CD4-positive, alpha-beta T cell treated with Interferon alpha-2 for 1 hour (primary cell): ENCODE results near the gene RPS6KC1.

Experiments used
- DNase-seq, 2 donors: peaks; one replicate each; pipeline ENCODE4 v3.0.0-alpha.2; 2020 to 2022

Gene RPS6KC1

DNA sequence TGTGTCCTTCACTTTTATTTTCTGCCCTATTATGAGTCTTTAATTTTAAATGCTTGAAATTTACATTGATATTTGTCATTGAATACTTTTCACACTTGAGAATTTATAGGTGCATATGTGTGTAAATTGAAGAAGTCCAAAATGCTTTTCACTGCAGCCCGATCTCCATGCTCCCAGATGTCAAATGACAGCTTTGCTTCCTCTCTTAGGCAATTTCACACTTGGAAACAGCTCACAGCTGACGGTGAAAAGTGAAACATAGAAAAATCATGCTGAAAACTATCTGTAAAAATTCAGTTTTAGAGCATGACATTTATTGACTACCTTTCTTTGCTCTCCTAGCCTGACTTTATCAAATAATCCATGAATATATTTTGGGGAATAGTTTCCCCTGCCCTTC, 196.0 kb downstream of the RPS6KC1 start:
- no peak for DNase-seq

DNA sequence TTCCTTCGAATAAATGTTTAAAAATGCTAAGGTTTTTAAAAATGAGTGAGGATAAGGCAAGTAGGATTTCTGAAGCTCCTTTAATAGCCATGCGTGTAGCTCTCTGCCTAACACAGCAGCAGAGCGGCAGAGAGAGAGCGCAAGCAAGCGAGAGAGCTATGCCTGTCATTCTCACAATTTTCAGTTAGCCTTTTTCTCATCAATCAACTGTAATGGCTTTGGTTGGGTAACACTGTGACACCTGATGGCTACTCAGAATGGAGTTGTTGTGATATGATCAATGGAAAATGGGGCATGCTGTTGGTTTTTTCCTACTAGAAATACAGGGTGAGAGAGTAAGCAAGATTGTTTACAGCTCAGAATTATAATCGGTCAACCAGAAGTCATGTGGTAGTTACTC, 198.4 kb downstream of the RPS6KC1 start:
- DNase-seq: no peak

DNA sequence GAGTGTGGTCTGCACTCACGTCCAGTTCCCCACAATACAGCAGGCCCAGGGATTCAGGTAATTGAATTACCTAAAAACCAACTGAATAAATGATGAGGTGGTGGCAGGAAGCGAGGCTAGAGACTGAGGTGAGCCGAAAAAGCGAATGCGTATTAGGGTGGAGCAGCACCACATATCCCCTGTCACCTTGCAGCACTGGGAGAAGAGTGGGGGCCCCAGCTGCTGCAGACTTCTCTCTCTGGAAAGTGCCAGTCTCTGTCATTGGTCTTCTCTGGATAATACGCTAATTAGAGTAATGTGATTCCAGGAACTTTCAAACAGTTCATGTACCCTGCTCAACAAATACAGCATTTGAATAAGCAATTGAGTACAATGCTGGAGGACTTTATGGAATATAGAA, 199.0 kb downstream of the RPS6KC1 start:
- DNase-seq: no peak

DNA sequence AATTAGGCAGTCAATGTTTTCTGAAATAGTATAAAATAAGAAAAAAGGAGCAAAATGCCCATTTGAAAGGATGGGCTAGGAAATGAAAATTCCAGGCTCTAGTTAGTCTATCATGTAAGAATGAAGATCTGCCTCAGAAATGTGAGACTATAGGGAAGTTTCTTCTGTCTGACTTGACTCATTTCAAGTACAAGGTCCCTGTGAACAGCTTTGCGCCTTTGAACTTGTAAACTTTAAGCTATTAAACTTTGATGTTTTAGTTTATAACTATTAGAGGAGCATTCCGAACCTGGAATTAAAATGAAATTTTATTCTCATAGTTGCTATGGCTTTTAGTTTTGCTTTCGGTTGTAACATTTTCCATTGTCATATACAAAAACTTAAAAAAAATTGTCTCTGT, 199.4 kb downstream of the RPS6KC1 start:
- DNase-seq: no peak

DNA sequence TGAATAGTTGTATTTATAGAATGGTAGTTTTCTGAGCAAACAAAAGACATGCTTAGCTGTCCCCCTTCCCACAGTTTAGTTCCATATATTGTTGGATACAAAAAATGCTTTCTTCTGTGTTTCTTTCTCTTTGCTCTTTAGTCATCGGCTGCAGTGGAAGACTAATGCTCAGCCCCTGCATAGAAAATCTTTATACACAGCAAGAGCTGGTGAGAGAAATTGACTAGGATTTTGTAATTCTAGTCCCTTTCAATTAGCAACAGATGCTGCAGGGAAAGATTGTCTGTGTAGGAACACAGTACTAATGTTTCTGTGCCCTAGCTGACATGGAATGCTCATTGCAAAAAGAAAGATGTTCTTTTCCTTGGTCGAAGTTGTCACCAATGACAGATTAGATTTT, 200.9 kb downstream of the RPS6KC1 start:
- no peak for DNase-seq

DNA sequence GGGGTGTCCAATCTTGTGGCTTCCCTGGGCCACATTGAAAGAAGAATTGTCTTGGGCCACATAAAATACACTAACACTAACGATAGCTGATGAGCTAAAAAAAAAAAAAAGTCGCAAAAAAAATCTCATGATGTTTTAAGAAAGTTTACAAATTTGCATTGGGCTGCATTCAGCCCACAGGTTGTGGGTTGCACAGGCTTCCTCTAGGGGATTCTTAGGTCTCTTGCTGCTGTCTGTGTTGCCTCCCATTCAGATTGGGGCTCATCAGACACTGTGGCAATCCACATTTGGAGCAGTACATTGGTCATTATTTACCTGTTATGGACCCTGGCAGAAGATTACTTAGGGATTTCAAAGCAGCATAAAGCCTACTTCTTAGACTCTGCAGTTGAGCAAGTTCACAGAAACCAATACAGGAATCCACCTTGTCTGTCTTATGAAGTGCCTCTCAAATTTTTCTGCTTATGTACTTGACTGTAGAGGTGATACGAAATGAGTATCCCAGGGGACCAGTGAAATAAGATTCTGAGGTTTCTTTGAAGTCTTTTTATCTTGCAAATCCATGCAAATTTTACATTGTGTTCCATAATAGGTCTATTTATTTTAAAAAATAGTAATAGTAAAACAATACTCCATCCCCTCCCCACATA, 205.5 kb downstream of the RPS6KC1 start:
- no peak for DNase-seq

DNA sequence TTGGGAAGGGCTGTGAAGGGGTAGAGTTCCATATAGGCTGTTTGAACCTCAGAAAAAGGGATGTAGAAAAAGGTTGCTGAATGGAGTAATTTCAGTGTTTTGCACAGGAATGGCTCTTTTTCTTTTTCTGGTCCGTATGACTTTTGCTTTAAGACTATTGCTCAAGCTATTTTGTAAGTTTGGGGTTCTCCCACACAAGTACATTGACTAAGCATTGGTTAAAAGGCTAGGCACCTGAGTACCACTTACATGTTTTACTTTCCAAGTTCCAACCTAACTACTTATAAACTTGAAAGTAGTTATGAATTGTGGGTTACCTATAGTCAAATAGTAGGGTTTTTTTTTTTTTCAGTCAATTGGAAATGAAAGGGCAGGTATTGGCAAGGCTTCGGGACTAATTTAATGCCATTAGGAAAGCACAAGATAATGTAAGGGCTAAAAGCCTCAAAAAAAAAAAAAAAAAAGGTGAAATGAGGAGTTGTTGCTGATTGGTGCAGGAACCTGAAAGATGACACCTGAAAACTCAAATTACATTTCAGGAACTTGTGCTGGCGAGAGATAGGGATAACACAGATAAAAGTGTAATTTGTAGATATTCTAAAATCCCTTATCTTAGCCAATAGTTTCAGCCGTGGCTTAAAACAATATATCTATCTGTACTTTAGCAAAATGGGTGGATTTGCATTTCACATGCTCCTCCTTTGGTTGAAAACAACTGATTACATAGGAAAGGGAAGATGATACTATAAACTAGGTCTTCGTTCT, 209.5 kb downstream of the RPS6KC1 start:
- DNase-seq: no peak

DNA sequence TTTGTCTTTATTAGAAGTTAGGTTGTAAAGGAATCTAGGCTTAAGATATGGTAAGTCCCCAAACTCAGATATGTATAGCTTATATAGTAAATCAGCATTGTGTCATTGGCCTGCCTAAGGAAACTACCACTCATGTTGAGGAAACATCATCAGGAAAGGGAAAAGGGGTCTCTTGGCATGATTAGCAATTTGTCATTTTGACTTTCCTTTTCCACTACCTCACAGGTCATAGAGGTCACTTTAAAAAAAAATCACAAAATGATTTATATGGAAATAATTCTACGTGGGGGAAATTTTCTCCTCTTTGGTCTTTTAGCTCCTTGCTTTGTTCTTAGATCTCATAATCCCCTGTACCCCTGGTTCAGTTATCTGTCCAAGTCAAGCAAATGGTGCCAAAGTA, 213.5 kb downstream of the RPS6KC1 start:
- DNase-seq: no peak

DNA sequence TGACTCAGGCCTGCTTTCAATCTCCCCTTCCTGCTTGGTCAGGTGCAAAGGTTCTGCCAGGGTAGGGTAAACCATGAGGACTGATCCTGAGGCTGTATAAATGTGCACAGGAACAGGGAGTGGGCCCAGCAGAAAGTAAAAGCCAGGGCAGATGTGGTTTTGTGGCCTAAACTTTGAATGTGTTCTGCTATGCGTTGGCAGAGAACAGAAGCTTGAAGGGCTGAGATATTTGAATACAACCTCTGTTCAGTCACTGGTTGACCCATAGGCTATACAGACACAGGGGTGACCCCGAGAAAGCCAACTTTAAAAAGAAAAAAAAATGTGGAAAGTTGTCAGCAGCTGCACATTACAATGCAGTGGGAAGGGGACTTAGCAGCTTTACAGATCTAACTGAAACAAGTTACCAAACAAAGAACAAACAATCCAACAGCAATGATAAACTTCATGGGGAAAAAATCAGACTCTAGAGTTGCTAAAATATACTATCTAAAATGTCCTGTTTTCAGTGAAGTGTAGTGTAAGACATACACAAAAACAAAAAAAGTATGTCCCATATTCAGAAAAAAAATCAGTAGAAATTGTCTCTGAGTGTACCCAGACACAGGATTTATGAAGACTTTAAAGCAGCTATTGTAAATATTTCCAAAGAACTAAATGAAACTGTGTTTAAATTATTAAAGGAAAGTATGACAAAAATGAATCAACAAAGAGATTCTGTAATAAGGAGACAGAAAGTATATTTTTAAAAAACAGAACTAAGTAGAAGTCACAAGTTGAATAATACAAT, 216.1 kb downstream of the RPS6KC1 start:
- DNase-seq: no peak

DNA sequence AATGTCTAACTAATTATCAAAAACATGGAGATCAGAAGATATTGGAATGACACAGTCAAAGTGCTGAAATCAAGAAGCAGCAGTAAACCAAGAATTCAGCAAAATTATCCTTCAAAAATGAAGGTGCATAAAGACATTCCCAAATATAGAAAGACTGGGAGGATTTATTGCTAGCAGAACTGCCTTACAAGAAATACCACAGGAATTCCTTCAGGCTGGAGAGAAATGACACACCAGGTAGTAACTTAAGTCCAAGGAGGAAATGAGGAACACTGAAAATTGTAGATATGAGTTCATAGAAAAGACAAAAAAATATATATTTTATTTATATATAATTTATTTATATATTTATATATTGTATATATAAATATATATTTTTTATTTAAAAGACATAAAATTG, 217.2 kb downstream of the RPS6KC1 start:
- no peak for DNase-seq

DNA sequence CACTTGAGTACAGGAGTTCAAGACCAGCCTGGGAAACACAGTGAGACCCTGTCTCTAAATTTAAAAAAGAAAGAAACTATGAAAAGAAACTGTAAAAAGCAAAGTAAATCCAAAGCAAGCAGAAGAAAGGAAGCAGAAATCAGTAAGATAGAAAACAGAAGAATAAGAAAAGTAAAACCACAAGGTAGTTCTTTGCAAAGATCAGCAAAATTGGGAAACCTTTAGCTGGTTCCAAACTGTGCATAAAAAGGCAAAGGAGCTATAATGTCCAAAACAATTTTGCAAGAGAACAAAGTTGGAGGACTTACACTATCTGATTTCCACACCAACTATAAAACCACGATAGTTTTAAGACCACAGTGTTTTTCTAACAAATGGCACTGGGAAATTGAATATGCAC, 218.8 kb downstream of the RPS6KC1 start:
- no peak for DNase-seq

DNA sequence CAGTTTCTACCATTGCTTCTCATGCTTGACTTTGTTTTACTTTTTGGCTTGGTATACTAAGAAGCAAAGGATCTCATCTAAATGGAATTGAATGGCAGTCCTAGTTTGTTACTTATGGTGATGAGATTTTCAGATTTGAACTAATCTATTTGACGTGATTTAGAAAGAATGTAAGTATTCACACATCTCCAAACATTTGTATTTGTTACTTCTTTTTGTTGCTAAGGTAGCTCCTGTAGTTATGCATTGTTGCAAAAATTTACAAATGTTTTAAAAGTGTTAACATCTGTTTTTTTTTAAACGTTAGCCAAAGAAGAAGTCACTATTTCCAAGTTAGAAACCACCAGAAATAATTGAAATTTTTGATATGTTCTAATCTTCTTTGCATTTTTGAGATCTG, 222.5 kb downstream of the RPS6KC1 start:
- no peak for DNase-seq

DNA sequence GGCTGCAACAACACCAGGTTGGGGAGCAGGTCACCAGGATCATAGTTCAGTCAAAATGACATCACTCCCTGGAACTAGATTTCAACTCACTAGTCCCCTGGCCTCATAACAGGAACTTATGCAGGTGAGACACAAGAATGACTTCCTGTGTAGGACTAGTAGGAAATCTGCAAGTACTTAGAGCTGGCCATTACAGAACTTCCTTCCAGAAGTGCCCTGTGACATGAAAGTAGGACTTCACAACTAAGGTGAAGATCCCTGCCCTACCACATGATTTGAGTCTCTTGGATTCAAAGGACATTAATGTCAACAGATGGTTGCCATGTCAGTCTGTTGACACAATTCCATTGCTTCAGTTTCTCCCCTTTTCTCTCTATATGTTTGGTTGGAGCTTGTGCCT, 223.1 kb downstream of the RPS6KC1 start:
- no peak for DNase-seq

DNA sequence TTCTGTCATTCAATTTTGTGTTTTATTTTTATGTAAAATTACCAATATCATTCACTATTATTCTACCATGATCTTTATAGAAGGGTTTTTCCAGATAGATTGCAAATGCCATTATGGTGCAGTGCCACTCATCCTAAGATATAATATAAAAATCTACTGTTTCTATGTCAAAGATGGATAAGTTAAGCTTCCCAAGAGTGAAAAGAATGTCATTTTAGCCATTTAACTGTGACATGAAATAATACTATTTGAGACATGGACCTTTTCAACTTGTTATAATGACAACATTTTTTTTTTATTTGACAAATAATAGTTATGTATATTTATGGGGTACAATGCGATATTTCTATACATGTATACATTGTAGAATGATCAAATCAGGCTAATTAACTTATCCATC, 224.3 kb downstream of the RPS6KC1 start:
- DNase-seq: no peak

DNA sequence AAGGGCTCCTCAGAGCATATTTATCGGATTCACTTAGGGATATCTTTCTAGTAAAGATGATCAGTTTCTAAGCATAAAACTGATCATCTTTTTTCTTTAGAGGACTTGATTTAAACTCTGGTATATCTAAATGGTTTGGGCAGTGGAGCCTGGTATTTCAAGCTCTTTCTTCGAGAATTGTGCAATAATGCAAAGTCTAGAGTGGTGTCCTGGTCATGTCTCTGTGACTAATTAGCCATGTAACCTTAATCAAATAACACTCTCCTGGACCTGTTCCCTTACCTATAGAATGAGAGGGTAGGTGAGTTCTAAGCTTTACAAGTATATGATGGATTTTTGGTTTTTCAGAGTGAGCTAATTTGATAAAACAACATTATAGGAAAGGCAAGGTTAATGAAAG, 225.2 kb downstream of the RPS6KC1 start:
- DNase-seq: no peak

DNA sequence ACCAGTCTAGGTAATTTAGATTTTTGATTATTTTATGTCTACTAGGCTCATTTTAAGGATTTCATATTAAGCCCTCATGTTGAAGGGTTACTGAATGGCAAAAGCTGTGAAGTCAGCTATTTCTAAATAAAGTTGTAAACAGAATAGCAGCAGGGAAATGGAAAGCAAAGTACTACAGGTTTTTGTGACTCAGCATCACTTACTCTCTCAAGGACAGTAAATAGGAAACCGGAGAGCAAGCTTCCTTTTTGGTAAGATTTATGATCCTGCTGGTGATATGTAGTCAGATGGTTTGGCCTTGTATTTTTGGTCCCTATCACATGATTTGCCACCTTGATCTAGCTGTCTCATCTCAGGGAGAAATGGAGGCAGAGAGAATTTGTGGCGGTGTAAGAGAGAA, 226.0 kb downstream of the RPS6KC1 start:
- no peak for DNase-seq

DNA sequence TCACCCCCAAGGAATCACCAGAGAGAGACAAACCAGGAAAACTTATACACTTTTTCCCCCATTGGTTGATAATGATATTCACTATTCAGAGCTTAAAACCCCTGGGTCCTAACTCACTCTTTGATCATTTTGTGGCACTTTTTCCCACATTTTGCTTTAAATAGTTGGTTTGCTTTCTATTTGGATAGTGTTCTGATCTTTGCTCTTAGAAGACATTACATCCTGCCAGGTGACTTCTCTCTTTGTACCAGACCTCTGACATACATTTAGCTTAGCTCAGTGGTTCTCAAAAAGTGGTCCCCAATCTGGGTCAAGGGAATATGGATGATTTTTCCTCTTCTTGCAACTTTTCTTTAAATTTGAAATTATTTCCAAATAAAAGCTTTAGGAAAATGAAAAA, 228.4 kb downstream of the RPS6KC1 start:
- no peak for DNase-seq

DNA sequence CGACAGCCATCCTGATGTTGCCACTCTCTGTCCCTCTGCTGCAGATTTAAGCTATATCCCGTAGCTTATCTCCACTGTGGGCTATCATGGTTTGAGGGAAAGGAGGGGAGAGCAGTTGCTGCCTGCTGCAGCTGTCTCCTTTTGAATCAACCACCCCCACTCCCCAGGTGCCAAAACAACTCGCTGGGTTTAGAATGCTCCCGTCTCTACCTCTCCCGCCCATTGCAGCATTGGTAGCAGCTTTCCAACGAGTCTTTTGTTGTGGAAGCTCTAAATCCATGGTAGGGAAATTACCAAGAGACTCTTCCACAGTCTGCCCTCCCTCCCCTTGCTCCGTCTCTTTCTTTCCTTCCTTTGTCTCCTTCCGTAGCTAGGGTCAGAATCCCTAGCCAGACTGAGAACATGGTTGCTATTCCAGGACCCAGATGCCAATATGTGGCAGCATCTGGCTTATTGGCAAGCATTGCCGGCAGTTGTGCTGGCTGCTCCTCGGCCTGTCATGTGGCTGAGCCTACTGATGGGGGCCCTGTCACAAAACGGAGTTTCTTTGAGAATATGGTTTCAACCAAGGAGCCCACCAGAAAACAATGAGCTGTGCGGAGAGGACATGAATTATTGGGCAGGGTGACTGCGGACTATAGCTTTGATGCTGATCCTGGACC, 230.7 kb downstream of the RPS6KC1 start:
- no peak for DNase-seq

DNA sequence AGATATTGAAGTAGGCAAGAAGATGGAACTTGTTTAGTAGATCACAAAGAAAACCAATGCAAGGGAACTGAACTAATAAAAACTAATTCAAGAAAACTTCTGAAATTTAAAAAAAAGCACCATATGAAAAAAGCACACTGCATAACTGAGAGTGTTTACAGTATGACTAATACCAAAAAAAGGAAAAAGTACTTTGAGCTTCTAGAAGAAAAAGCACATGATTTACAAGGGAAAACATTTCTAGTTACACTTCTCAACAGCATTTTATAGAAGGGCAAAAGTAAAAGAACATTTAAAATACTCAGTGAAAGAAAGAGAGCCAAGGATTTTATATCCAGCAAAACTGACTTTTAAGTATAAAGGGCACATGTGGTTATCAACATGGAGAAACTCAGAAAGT, 233.6 kb downstream of the RPS6KC1 start:
- DNase-seq: no peak

DNA sequence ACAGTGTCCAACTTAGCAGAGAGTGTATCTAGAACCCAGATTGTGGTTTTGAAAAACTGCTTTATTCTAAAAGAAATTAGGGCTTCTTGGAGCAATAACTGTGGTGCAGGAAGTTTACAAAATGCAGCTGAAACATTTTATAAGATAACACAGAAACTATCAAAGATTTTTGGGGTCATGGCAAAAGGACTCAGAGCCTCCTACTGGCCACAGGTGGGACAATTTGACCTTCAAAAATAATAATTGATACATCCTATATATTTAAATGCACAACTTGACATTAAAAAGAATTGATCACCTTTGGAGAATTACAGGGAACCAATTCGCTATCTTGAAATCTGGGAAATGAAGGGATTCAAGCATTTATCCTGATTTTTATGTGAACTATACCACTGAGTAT, 235.2 kb downstream of the RPS6KC1 start:
- DNase-seq: no peak

DNA sequence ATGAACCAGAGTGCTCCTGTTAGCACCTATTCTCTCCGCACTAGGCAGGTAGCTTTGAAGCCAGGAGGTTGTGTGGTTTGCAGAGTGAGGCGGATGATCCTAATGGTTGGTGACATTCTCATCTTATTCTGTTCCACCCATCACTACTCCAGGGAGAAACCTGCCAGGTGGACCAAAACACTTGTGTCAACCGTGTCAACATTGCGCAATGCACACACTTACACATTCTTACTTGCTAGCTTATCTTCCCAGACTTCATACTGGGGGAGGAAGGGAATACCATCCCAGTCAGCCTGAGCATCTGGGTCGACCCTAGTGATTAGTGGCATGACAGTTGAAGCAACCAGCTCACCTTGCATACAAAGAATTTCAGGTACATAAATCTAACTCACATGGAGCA, 236.9 kb downstream of the RPS6KC1 start:
- no peak for DNase-seq

DNA sequence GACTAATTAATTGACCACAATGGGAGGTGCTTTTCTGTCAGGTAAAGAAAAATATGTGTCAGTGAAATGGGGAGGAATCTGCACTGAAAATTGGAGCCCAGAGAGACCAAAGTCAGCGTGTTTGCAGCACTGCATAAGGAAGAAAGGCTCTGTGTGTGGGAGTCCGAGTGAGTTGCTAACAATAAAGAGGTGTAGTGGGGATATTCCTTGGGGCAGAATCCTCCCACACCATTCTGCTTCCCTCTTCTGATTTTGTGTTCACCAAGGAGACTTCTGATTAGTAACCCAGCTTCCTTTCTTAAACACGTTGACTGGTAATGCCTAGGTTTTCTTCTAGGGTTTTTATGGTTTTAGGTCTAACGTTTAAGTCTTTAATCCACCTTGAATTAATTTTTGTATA, 240.5 kb downstream of the RPS6KC1 start:
- DNase-seq: no peak

DNA sequence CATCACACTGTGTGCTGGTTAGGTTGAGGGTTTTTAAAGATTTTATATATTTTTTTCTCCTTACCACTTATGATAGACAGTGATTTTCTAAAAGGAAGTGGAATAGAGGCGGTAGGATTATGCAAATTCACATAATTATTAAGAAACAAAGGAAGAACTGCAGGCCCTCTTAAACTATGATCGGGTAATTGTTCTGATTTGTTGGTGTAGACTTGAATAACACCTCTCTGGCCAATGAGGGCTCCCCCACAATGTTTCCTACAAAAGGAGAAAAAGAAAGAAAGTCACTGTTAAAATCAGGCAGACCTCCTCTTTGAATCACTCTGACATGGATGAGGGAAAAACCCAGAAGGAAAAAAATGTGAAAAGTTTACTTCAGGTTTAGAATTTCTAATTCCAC, 241.6 kb downstream of the RPS6KC1 start:
- no peak for DNase-seq

DNA sequence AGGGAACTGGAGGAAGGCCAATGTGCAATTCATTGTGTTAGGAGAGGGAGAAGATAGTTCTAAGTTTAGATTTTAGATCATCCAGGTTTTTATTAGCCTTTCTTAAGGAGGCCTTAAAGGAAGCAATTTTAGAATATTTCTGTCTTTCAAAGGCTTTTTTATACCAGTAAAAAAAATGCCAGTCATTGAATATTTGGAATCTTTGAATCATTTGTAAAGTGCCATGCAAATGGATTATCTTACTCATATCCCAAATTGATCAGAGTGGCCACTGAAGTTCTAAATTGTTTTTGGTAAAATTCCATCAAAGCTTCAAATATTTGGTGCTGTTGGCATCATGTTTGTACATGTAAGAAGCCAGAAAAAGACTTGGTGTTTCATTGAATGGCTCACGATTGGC, 244.8 kb downstream of the RPS6KC1 start:
- DNase-seq: no peak
